Neural cell (in vitro differentiated cells): ENCODE data around the gene SKAP1. TPM values are rescaled to one million over a fixed set of nuclear protein-coding genes. Genes with fewer than 3 reads are reported as not detected.

Experiments
- H2AFZ ChIP-seq: fragments of 200-600, 300-800 bp; sonication (generic), shearing (Covaris generic); 2 replicates; pipeline ENCODE4 v1.6.0; 2014; ENCODE audit warnings: low read depth, mild to moderate bottlenecking, antibody characterized with exemption, low read length, moderate library complexity
- H3F3A ChIP-seq: fragments of 200-600 bp; shearing (Covaris generic); 2 replicates; pipeline ENCODE4 v1.6.1; 2016; ENCODE audit warnings: mild to moderate bottlenecking, moderate library complexity, mixed read lengths, antibody characterized with exemption, low read length; ENCODE audit not compliant: insufficient read depth, poor library complexity, severe bottlenecking
- H3K27ac ChIP-seq: fragments of 200-600, 300-800 bp; sonication (generic), shearing (Covaris generic); 2 replicates; pipeline ENCODE4 v1.5.1; 2014; ENCODE audit warnings: mild to moderate bottlenecking, low read length, moderate library complexity
- H3K27me3 ChIP-seq: fragments of 300-800, 200-600 bp; sonication (generic), shearing (Covaris generic); 2 replicates; pipeline ENCODE4 v1.6.0; 2014; ENCODE audit warnings: mild to moderate bottlenecking, low read depth, low read length, moderate library complexity; ENCODE audit not compliant: insufficient read depth
- H3K36me3 ChIP-seq: fragments of 300-800, 200-600 bp; sonication (generic), shearing (Covaris generic); 2 replicates; pipeline ENCODE4 v1.5.1; 2014; ENCODE audit warnings: mild to moderate bottlenecking, antibody characterized with exemption, low read length, moderate library complexity; ENCODE audit not compliant: insufficient read depth
- H3K4me2 ChIP-seq: fragments of 300-800, 200-600 bp; sonication (generic), shearing (Covaris generic); 2 replicates; pipeline ENCODE4 v1.6.0; 2014; ENCODE audit warnings: mild to moderate bottlenecking, low read length
- H3K4me3 ChIP-seq: fragments of 300-800, 200-600 bp; sonication (generic), shearing (Covaris generic); 2 replicates; pipeline ENCODE4 v1.5.1; 2014; ENCODE audit warnings: mild to moderate bottlenecking, low read length, moderate library complexity
- H3K79me2 ChIP-seq: fragments of 200-600 bp; shearing (Covaris generic); replicated peaks from 2 replicates; pipeline ENCODE4 v1.6.0; 2014; ENCODE audit warnings: mild to moderate bottlenecking, low read length, moderate library complexity; ENCODE audit not compliant: insufficient read depth
- H3K9ac ChIP-seq: fragments of 300-800, 200-600 bp; sonication (generic), shearing (Covaris generic); 2 replicates; pipeline ENCODE4 v1.6.1; 2016; ENCODE audit warnings: mild to moderate bottlenecking, low read length, mixed read lengths
- H3K9me2 ChIP-seq: fragments of 200-600 bp; shearing (Covaris generic); 2 replicates; pipeline ENCODE4 v1.6.1; 2016; ENCODE audit warnings: mild to moderate bottlenecking, low read length, mixed read lengths; ENCODE audit not compliant: insufficient read depth
- H3K9me3 ChIP-seq: fragments of 200-600, 300-800 bp; sonication (generic), shearing (Covaris generic); 2 replicates; pipeline ENCODE4 v1.6.1; 2016; ENCODE audit warnings: mild to moderate bottlenecking, mixed run types, low read length, moderate library complexity, mixed read lengths
- H4K20me1 ChIP-seq: fragments of 200-600 bp; shearing (Covaris generic); 2 replicates; pipeline ENCODE4 v1.6.1; 2016; ENCODE audit warnings: mild to moderate bottlenecking, mixed run types; ENCODE audit not compliant: insufficient read depth
- CTCF ChIP-seq: fragments of 450-650 bp; IDR thresholded peaks from 2 replicates; pipeline ENCODE4 v1.5.1; 2014; ENCODE audit warnings: antibody characterized with exemption, mild to moderate bottlenecking, moderate library complexity; ENCODE audit not compliant: poor library complexity, severe bottlenecking
- EP300 ChIP-seq: fragments of 450-650 bp; conservative IDR thresholded peaks from 2 replicates; pipeline ENCODE4 v1.6.1; 2014; ENCODE audit warnings: antibody characterized with exemption, mild to moderate bottlenecking, moderate library complexity; ENCODE audit not compliant: poor library complexity, severe bottlenecking
- EZH2 ChIP-seq: fragments of 200-600, 300-800 bp; shearing (Covaris generic), sonication (generic); IDR thresholded peaks from 2 replicates; pipeline ENCODE4 v1.6.1; 2014; ENCODE audit warnings: antibody characterized with exemption, low read length, borderline replicate concordance, mild to moderate bottlenecking; ENCODE audit not compliant: insufficient read depth, poor library complexity, severe bottlenecking
- MXI1 ChIP-seq: fragments of 450-650 bp; conservative IDR thresholded peaks from 2 replicates; pipeline ENCODE4 v1.6.1; 2014; ENCODE audit warnings: antibody characterized with exemption, mild to moderate bottlenecking; ENCODE audit not compliant: poor library complexity, severe bottlenecking
- POLR2AphosphoS5 ChIP-seq: IDR thresholded peaks from 2 replicates; pipeline ENCODE4 v1.6.1; 2012
- RAD21 ChIP-seq: fragments of 450-650 bp; conservative IDR thresholded peaks from 2 replicates; pipeline ENCODE4 v1.6.1; 2014; ENCODE audit warnings: antibody characterized with exemption, mild to moderate bottlenecking, moderate library complexity
- REST ChIP-seq: IDR thresholded peaks from 2 replicates; pipeline ENCODE4 v1.6.1; 2012; ENCODE audit warnings: borderline replicate concordance
- SMC3 ChIP-seq: fragments of 450-650 bp; conservative IDR thresholded peaks from 2 replicates; pipeline ENCODE4 v1.6.1; 2014; ENCODE audit warnings: antibody characterized with exemption, mild to moderate bottlenecking, moderate library complexity; ENCODE audit not compliant: poor library complexity
- TAF1 ChIP-seq: IDR thresholded peaks from 2 replicates; pipeline ENCODE4 v1.6.1; 2012; ENCODE audit warnings: low read depth
- polyA plus RNA-seq: library from polyadenylated mRNA; depleted of rRNA; stranded (reverse); fragments of >200 nt; gene quantifications from 2 replicates; pipeline ENCODE4 v1.2.3, GENCODE V29; 2014

SKAP1 gene
- polyA plus RNA-seq, 1 donor from 2014 or later: 0.63 TPM

DNA sequence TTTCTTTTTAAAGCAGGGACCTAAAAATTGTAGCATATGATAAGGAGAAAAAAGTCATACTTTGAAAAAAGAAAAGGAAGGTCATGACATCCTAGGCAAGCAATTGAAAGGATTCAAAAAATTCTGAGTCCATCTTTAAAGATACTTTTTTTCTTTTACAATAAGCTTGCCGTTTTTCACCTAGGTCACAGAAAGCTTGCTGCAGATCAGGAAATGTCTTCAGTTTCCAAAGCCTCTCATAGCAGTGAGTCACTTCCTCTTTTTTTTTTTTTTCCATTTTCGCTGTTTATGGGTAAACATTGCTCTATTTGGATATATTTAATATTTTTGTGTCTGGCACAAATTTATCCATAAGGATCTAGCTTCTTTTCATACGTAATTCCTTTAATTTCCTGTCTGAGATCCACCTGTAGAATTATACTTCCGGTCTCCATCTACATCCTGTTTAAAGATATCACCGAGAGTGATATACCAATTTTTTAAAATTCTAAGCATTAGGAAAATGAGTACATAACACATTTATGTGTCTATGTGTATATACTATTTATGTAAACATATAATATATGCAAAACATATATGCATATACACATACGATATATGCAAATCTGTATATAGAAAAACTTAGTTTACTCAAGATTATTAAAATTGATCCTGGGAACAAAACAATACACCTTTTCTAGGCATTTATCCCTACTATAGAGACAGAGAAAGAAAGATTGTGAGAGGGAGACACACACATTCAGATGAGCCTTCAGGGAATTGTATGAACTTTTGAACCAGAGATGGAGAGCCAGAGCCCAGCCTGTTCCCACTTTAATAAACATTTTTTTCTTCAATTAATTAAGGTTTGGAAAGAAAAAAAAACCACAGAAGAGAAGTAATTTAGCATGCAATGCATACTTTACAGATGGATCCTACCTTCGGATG lies 134.4 kb downstream of the SKAP1 start:
- no peak overlapping the region for H3K4me2 ChIP-seq
- H2AFZ ChIP-seq: no peak overlapping the region
- TF ChIP-seq CTCF (no peak), REST (no peak), SMC3 (no peak), POLR2AphosphoS5 (no peak), TAF1 (no peak), EZH2 (no peak), EP300 (no peak), MXI1 (no peak), RAD21 (no peak)
- no peaks in the 10 kb centered on the region for H3K36me3 ChIP-seq
- H3K9me3 ChIP-seq: no peaks in the 10 kb centered on the region
- H3K9me2 ChIP-seq: no peaks in the 10 kb centered on the region
- H3K27ac ChIP-seq: no peak overlapping the region
- no peak overlapping the region for H3K9ac ChIP-seq
- peaks cover 3% of the 10 kb centered on the region for H3F3A ChIP-seq
- no peaks in the 10 kb centered on the region for H4K20me1 ChIP-seq
- peaks cover 8% of the 10 kb centered on the region for H3K27me3 ChIP-seq
- no peaks in the 10 kb centered on the region for H3K79me2 ChIP-seq
- no peak overlapping the region for H3K4me3 ChIP-seq

GRCh38 chr17:48294806-48295361 lies 135.1 kb downstream of the SKAP1 start:
- no peak overlapping the region for H2AFZ ChIP-seq
- no peak overlapping the region for H3K27ac ChIP-seq
- no peak for TF ChIP-seq POLR2AphosphoS5
- TF ChIP-seq CTCF: no peak
- no peak for TF ChIP-seq EP300
- TF ChIP-seq MXI1: no peak
- no peak for TF ChIP-seq TAF1
- no peak for TF ChIP-seq REST
- no peak for TF ChIP-seq SMC3
- TF ChIP-seq EZH2: no peak
- no peak for TF ChIP-seq RAD21

More at GRCh38 chr17:48294806-48295361, 135.1 kb downstream of the SKAP1 start:
- Histone ChIP-seq H3F3A (peaks cover 3% of the 10 kb centered on the region), H3K9me3 (no peaks in the 10 kb centered on the region), H4K20me1 (no peaks in the 10 kb centered on the region), H3K4me2 (no peak overlapping the region), H3K9ac (no peak overlapping the region), H3K36me3 (no peaks in the 10 kb centered on the region), H3K79me2 (no peaks in the 10 kb centered on the region), H3K27me3 (peaks cover 8% of the 10 kb centered on the region), H3K9me2 (no peaks in the 10 kb centered on the region), H3K4me3 (peak overlapping the region; percentile 53)
